K562 (cell line): Measurements from ENCODE around the gene SPOUT1.
A peak's percentile ranks its signal among the peaks of the same experiment; 100 is the strongest.

ENCODE experiments used
- FOXP1 ChIP-seq: sonication (generic); formaldehyde crosslinking; IDR thresholded peaks from 2 replicates; pipeline ENCODE4 v1.8.0; 2022; ENCODE audit warnings: mild to moderate bottlenecking, missing genetic modification reagents
- NONO ChIP-seq, 2 experiments: fragments of 200-400 bp in 1 of 2; fragments of 450-650 bp in 1 of 2; formaldehyde crosslinking in 1 of 2; IDR thresholded peaks; 2 replicates each; pipeline ENCODE4 v1.6.1; 2017; ENCODE audit warnings: low read depth in 2 of 2, mild to moderate bottlenecking in 2 of 2, moderate library complexity in 2 of 2, low read length in 1 of 2
- POLR2A ChIP-seq: fragments of 450-650 bp; conservative IDR thresholded peaks from 2 replicates; pipeline ENCODE4 v1.6.1; 2016
- RNF2 ChIP-seq: sonication (generic); IDR thresholded peaks from 2 replicates; pipeline ENCODE4 v1.6.1; 2016
- ZNF644 ChIP-seq: fragments of 200-800 bp; sonication (Bioruptor generic); IDR thresholded peaks from 2 replicates; pipeline ENCODE4 v1.6.1; 2016; ENCODE audit warnings: low read depth, missing genetic modification characterization, missing compliant biosample characterization
- ZZZ3 ChIP-seq: fragments of 450-650 bp; IDR thresholded peaks from 2 replicates; pipeline ENCODE4 v1.6.1; 2016; ENCODE audit warnings: antibody characterized with exemption, mild to moderate bottlenecking, moderate library complexity
- TF ChIP-seq, protein P1 (sequence below): fragments of 450-650 bp; IDR thresholded peaks from 2 replicates; pipeline ENCODE4 v1.6.1; 2016; ENCODE audit warnings: antibody characterized with exemption
- TF ChIP-seq, protein P2 (sequence below): fragments of 250-450 bp; sonication (Bioruptor Pico); IDR thresholded peaks from 2 replicates; pipeline ENCODE4 v1.4.0; 2020; ENCODE audit warnings: mild to moderate bottlenecking
- TF ChIP-seq, protein P3 (sequence below), 3 experiments: fragments of 200-800 bp in 1 of 3; fragments of 250-450 bp in 1 of 3; fragments of 450-650 bp in 1 of 3; sonication (Bioruptor Pico) in 1 of 3; sonication (Bioruptor generic) in 1 of 3; formaldehyde crosslinking in 1 of 3; IDR thresholded peaks; 2 replicates each; pipeline versions ENCODE4 v1.6.1 to v1.8.0; 2016 to 2022; ENCODE audit warnings: mild to moderate bottlenecking in 2 of 3, missing genetic modification characterization in 2 of 3, missing compliant biosample characterization in 1 of 3, moderate library complexity in 1 of 3
- TF ChIP-seq, protein P4 (sequence below), 2 experiments: fragments of 450-650 bp; conservative IDR thresholded peaks; 2 replicates each; pipeline ENCODE4 v1.6.1; 2017; ENCODE audit warnings: mild to moderate bottlenecking in 2 of 2, moderate library complexity in 2 of 2
- TF ChIP-seq, protein P5 (sequence below), 2 experiments: fragments of 450-650 bp; formaldehyde crosslinking in 1 of 2; IDR thresholded peaks; 2 replicates each; pipeline versions ENCODE4 v1.4.0 to v1.6.1; 2014 to 2020; ENCODE audit warnings: mild to moderate bottlenecking in 2 of 2, borderline replicate concordance in 1 of 2, low read depth in 1 of 2
- TF ChIP-seq, protein P6 (sequence below): fragments of 250-450 bp; sonication (Bioruptor Pico); IDR thresholded peaks from 2 replicates; pipeline ENCODE4 v1.8.0; 2022; ENCODE audit warnings: moderate library complexity, mild to moderate bottlenecking, inconsistent platforms

DNA sequence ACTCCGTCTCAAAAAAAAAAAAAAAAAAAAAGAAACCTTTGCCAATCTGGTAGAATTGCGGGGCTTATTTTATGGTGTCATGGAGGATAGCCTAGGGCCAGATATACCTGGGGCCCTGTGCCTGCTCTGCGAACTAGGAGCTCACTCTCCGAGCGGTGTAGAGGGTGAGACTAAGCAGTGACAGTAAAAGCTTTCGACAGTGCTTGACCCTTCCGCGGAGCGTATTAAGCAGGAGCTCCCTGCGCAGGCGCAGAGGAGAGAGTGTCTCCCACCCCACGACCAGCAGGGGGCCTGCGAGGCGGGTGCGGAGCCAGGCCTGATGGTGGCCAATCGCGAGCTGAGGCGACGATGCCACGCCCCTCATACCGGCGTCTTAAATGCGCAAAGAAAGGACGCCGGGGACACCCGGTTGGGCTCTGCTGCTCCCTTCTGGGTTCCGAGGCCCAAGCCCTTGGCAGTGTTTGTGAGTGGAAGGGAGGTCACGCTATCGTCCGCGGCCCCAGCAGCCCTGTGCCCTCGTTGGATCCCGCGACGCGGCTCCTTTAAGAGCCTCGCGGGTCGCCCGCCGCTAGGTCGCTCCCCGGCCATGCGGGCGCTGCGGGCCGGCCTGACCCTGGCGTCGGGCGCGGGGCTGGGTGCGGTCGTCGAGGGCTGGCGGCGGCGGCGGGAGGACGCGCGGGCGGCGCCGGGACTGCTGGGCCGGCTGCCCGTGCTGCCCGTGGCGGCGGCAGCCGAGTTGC, 11.3 kb downstream of the SPOUT1 start, which contains the start of gene ENDOG:
- TF ChIP-seq ZNF644 (tag) (no peak), RNF2 (peak; percentile 63; the same call in 1 of the 2 replicates), POLR2A (peak; percentile 94), FOXP1 (CRISPR knock-in tag) (no peak), ZZZ3 (no peak), NONO (IDR thresholded peaks at IDR 0.05; ENCODE audit: low read depth in 2 of 2, low read length in 1 of 2) (no peak; a peak in 2 of 4 replicates)
- TF ChIP-seq, protein P1, sequence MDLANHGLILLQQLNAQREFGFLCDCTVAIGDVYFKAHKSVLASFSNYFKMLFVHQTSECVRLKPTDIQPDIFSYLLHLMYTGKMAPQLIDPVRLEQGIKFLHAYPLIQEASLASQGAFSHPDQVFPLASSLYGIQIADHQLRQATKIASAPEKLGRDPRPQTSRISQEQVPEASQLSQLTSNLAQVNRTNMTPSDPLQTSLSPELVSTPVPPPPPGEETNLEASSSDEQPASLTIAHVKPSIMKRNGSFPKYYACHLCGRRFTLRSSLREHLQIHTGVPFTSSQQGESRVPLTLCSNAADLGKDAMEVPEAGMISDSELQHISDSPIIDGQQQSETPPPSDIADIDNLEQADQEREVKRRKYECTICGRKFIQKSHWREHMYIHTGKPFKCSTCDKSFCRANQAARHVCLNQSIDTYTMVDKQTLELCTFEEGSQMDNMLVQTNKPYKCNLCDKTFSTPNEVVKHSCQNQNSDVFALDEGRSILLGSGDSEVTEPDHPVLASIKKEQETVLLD: peak; percentile 97
- TF ChIP-seq, protein P2, sequence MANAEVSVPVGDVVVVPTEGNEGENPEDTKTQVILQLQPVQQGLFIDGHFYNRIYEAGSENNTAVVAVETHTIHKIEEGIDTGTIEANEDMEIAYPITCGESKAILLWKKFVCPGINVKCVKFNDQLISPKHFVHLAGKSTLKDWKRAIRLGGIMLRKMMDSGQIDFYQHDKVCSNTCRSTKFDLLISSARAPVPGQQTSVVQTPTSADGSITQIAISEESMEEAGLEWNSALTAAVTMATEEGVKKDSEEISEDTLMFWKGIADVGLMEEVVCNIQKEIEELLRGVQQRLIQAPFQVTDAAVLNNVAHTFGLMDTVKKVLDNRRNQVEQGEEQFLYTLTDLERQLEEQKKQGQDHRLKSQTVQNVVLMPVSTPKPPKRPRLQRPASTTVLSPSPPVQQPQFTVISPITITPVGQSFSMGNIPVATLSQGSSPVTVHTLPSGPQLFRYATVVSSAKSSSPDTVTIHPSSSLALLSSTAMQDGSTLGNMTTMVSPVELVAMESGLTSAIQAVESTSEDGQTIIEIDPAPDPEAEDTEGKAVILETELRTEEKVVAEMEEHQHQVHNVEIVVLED: peak; percentile 62; the same call in 1 of the 2 replicates
- TF ChIP-seq, protein P3, sequence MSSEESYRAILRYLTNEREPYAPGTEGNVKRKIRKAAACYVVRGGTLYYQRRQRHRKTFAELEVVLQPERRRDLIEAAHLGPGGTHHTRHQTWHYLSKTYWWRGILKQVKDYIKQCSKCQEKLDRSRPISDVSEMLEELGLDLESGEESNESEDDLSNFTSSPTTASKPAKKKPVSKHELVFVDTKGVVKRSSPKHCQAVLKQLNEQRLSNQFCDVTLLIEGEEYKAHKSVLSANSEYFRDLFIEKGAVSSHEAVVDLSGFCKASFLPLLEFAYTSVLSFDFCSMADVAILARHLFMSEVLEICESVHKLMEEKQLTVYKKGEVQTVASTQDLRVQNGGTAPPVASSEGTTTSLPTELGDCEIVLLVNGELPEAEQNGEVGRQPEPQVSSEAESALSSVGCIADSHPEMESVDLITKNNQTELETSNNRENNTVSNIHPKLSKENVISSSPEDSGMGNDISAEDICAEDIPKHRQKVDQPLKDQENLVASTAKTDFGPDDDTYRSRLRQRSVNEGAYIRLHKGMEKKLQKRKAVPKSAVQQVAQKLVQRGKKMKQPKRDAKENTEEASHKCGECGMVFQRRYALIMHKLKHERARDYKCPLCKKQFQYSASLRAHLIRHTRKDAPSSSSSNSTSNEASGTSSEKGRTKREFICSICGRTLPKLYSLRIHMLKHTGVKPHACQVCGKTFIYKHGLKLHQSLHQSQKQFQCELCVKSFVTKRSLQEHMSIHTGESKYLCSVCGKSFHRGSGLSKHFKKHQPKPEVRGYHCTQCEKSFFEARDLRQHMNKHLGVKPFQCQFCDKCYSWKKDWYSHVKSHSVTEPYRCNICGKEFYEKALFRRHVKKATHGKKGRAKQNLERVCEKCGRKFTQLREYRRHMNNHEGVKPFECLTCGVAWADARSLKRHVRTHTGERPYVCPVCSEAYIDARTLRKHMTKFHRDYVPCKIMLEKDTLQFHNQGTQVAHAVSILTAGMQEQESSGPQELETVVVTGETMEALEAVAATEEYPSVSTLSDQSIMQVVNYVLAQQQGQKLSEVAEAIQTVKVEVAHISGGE (CRISPR knock-in tag; IDR thresholded peaks at IDR 0.05): peak in 1 of 3 experiments; percentile 72; a peak in 1 of 6 replicates
- TF ChIP-seq, protein P4, sequence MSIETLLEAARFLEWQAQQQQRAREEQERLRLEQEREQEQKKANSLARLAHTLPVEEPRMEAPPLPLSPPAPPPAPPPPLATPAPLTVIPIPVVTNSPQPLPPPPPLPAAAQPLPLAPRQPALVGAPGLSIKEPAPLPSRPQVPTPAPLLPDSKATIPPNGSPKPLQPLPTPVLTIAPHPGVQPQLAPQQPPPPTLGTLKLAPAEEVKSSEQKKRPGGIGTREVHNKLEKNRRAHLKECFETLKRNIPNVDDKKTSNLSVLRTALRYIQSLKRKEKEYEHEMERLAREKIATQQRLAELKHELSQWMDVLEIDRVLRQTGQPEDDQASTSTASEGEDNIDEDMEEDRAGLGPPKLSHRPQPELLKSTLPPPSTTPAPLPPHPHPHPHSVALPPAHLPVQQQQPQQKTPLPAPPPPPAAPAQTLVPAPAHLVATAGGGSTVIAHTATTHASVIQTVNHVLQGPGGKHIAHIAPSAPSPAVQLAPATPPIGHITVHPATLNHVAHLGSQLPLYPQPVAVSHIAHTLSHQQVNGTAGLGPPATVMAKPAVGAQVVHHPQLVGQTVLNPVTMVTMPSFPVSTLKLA (conservative IDR thresholded peaks at IDR 0.05): peak; percentile 68 to 80
- TF ChIP-seq, protein P5, sequence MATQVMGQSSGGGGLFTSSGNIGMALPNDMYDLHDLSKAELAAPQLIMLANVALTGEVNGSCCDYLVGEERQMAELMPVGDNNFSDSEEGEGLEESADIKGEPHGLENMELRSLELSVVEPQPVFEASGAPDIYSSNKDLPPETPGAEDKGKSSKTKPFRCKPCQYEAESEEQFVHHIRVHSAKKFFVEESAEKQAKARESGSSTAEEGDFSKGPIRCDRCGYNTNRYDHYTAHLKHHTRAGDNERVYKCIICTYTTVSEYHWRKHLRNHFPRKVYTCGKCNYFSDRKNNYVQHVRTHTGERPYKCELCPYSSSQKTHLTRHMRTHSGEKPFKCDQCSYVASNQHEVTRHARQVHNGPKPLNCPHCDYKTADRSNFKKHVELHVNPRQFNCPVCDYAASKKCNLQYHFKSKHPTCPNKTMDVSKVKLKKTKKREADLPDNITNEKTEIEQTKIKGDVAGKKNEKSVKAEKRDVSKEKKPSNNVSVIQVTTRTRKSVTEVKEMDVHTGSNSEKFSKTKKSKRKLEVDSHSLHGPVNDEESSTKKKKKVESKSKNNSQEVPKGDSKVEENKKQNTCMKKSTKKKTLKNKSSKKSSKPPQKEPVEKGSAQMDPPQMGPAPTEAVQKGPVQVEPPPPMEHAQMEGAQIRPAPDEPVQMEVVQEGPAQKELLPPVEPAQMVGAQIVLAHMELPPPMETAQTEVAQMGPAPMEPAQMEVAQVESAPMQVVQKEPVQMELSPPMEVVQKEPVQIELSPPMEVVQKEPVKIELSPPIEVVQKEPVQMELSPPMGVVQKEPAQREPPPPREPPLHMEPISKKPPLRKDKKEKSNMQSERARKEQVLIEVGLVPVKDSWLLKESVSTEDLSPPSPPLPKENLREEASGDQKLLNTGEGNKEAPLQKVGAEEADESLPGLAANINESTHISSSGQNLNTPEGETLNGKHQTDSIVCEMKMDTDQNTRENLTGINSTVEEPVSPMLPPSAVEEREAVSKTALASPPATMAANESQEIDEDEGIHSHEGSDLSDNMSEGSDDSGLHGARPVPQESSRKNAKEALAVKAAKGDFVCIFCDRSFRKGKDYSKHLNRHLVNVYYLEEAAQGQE (IDR thresholded peaks at IDR 0.05; ENCODE audit: borderline replicate concordance): peak; percentile 35; the same call in 1 of the 2 replicates
- TF ChIP-seq, protein P5 (CRISPR knock-in tag; IDR thresholded peaks at IDR 0.05; ENCODE audit: low read depth): no peak
- TF ChIP-seq, protein P6, sequence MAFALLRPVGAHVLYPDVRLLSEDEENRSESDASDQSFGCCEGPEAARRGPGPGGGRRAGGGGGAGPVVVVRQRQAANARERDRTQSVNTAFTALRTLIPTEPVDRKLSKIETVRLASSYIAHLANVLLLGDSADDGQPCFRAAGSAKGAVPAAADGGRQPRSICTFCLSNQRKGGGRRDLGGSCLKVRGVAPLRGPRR (CRISPR knock-in tag): no peak
